ENCODE results near the gene HOXA7.

DNA sequence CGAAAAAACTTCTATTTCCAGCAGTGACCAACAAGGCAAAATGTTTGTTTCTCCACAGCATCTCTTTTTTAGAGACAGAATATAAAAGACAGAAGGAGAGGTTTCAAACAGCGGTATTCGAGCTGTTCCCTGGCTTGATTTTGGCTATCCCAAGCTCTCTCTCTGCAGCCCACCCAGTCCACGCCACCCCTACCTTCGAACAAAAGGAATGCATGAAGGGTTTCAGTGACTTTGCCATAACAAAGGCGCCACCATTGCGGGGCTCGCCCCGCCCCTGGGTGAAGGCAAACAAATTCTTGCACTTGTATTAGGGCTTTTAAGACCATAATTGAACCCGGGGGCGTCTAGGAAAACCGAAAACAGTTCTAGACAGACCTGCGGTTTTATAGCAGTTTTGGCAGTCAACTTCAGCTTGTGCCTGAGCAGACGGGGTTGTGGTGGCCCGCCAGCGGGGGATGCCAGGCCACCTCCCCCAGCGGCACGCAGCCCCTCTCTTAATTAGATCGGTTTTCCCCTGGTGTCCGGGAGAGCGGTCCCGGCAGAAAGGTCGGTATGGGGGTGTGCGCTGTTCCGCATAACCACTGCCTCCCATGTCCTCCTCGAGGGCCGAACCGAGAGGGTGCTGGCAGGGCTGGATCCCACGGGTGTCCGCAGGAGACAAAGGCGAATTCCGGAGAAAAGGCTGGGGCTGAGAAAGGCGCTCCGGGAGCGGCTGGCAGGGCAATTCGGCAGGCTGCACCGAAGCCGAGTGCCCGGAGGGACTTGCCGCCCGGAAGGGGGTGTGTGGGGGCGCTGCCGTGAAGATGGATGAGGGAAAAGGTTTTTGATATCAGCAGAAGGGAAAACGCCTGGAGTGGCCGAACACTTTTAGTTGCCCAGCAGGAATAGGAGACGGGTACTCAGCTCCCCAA is 31.3 kb upstream of the HOXA7 start:
- no peak for TF ChIP-seq POLR2A (IDR thresholded peaks at IDR 0.05)
- TF ChIP-seq, protein P1, sequence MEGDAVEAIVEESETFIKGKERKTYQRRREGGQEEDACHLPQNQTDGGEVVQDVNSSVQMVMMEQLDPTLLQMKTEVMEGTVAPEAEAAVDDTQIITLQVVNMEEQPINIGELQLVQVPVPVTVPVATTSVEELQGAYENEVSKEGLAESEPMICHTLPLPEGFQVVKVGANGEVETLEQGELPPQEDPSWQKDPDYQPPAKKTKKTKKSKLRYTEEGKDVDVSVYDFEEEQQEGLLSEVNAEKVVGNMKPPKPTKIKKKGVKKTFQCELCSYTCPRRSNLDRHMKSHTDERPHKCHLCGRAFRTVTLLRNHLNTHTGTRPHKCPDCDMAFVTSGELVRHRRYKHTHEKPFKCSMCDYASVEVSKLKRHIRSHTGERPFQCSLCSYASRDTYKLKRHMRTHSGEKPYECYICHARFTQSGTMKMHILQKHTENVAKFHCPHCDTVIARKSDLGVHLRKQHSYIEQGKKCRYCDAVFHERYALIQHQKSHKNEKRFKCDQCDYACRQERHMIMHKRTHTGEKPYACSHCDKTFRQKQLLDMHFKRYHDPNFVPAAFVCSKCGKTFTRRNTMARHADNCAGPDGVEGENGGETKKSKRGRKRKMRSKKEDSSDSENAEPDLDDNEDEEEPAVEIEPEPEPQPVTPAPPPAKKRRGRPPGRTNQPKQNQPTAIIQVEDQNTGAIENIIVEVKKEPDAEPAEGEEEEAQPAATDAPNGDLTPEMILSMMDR (IDR thresholded peaks at IDR 0.05), result no peak
